Measurements from ENCODE around the gene NRXN3. TPM values are rescaled to one million over a fixed set of nuclear protein-coding genes. Genes with fewer than 3 reads are reported as not detected.

The NRXN3 gene
- total RNA-seq, 1 experiment from 2014 or later, result not detected

DNA sequence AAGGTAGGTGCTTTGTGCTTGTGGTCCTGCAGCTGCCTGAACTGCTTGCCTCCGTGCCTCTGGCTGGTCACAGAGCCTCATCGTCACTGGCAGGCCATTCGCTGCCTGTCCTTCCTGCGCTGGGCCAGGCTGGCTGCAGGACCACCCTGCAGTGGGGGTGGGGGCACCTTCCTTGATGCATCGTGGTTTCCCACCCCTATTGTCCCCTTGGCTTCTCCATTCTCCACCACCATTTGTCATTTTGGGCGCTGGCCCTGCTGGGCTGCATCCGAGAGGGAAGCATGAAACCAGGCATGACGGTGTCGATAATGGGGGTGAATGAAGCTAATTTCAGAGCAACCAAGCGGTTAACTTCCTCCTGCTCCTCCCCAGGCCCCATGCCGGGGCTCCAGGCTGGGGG is 127.7 kb downstream of the NRXN3 start:
- Mint-ChIP-seq H3K27me3 (ENCODE audit: unreplicated experiment) (peaks cover 92% of the 10 kb centered on the region), H3K4me3 (ENCODE audit: low read depth, unreplicated experiment) (no peak overlapping the region), H3K9me3 (ENCODE audit: low read depth, unreplicated experiment) (no peaks in the 10 kb centered on the region), H3K36me3 (ENCODE audit: insufficient read depth, unreplicated experiment) (no peaks in the 10 kb centered on the region), H3K4me1 (ENCODE audit: low read depth, unreplicated experiment) (no peaks in the 10 kb centered on the region), H3K27ac (ENCODE audit: unreplicated experiment) (no peak overlapping the region)
- no peak for TF ChIP-seq CTCF (IDR thresholded peaks at IDR 0.05; ENCODE audit: unreplicated experiment)
- intact Hi-C loops (cut with micrococcal nuclease; ENCODE audit: unreplicated experiment), result no loop called here
- BruUV-seq (replicated peaks), result no TSS peak
- CTCF ChIA-PET, result no interaction called here
- no peak for DNase-seq

DNA sequence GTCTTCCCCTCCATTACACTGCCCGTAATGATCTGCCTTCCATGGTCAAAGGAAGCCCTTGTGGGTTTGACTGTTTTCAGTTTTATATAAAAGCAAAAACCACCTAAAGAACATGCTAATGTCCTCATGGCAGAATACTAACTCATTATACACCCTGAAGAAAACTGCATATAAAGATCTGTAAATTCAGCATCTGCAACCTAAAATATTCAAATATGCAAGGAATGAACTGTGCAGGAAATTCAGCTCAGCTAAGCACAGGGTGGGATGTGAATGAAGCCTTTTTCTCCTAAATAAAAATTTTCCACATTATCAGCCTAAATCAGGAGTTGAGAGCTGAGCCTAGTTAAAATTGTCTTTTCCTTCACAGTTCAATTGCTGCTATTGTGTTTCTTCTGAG is 128.1 kb downstream of the NRXN3 start:
- Mint-ChIP-seq H3K27me3 (ENCODE audit: unreplicated experiment) (peaks cover 92% of the 10 kb centered on the region), H3K4me1 (ENCODE audit: low read depth, unreplicated experiment) (no peaks in the 10 kb centered on the region), H3K4me3 (ENCODE audit: low read depth, unreplicated experiment) (no peak overlapping the region), H3K36me3 (ENCODE audit: insufficient read depth, unreplicated experiment) (no peaks in the 10 kb centered on the region), H3K27ac (ENCODE audit: unreplicated experiment) (no peak overlapping the region), H3K9me3 (ENCODE audit: low read depth, unreplicated experiment) (no peaks in the 10 kb centered on the region)
- TF ChIP-seq CTCF (IDR thresholded peaks at IDR 0.05; ENCODE audit: unreplicated experiment), result no peak
- DNase-seq, result no peak
- intact Hi-C loops (cut with micrococcal nuclease; ENCODE audit: unreplicated experiment), result no loop called here
- CTCF ChIA-PET, result no interaction called here
- BruUV-seq (replicated peaks), result no TSS peak

DNA sequence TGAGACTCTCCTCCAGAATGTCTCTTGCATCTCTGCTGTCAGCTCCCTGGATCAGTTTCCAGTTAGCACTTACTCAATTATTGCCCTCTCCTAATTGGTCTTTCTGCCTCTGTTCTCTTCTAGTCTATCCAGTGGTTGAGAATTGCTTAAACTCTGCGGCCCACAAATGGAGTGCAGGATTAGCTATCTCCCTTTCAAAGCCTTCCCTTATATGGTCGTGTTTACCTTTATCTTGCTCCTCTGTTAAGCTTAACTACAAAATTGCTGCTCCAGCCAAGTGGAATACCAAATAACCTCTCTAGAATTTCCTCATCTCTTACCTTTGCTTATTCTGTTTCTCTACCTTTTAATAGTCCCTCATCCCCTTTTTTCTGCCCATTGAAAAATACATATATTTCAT is 132.7 kb downstream of the NRXN3 start:
- H3K4me1 Mint-ChIP-seq (ENCODE audit: low read depth, unreplicated experiment), result no peaks in the 10 kb centered on the region
- no peak overlapping the region for H3K27ac Mint-ChIP-seq (ENCODE audit: unreplicated experiment)
- H3K27me3 Mint-ChIP-seq (ENCODE audit: unreplicated experiment), result peaks cover 75% of the 10 kb centered on the region
- H3K4me3 Mint-ChIP-seq (ENCODE audit: low read depth, unreplicated experiment), result no peak overlapping the region
- no TSS peak for BruUV-seq (replicated peaks)
- TF ChIP-seq CTCF (IDR thresholded peaks at IDR 0.05; ENCODE audit: unreplicated experiment), result no peak
- no peaks in the 10 kb centered on the region for H3K9me3 Mint-ChIP-seq (ENCODE audit: low read depth, unreplicated experiment)
- intact Hi-C loops (cut with micrococcal nuclease; ENCODE audit: unreplicated experiment), result no loop called here
- CTCF ChIA-PET, result interaction anchor here (0.6 kb wide), 1 partner anchor 299 kb away, joined by 3 read pairs; no protein-coding TSS in a partner anchor
- no peak for DNase-seq
- H3K36me3 Mint-ChIP-seq (ENCODE audit: insufficient read depth, unreplicated experiment), result no peaks in the 10 kb centered on the region

- no TSS peak for BruUV-seq (replicated peaks)
- H3K27me3 Mint-ChIP-seq (ENCODE audit: unreplicated experiment), result peaks cover 54% of the 10 kb centered on the region
- no peaks in the 10 kb centered on the region for H3K9me3 Mint-ChIP-seq (ENCODE audit: low read depth, unreplicated experiment)
- H3K4me3 Mint-ChIP-seq (ENCODE audit: low read depth, unreplicated experiment), result no peak overlapping the region
- DNase-seq, result no peak
- no peaks in the 10 kb centered on the region for H3K4me1 Mint-ChIP-seq (ENCODE audit: low read depth, unreplicated experiment)
- intact Hi-C loops (cut with micrococcal nuclease; ENCODE audit: unreplicated experiment), result no loop called here
- CTCF ChIA-PET, result no interaction called here
- no peak for TF ChIP-seq CTCF (IDR thresholded peaks at IDR 0.05; ENCODE audit: unreplicated experiment)
- H3K27ac Mint-ChIP-seq (ENCODE audit: unreplicated experiment), result no peak overlapping the region
- H3K36me3 Mint-ChIP-seq (ENCODE audit: insufficient read depth, unreplicated experiment), result no peaks in the 10 kb centered on the region
These were observed 137.5 kb downstream of the NRXN3 start for GRCh38 chr14:78307671-78308070.
